ENCODE data around the gene CHN1. TPM values are rescaled to one million over a fixed set of nuclear protein-coding genes. Genes with fewer than 3 reads are reported as not detected.

The CHN1 gene
- total and polyA plus RNA-seq, 12 donors: 6.1 to 26.5 (median 15.7) TPM

GRCh38 chr2:174764280-174765255 is 240.6 kb downstream of the CHN1 start, which contains the start of gene CHRNA1:
CHRNA1 (minus strand) TSS chr2:174764472; CDS start chr2:174764394, 78 bp downstream.
- intact Hi-C loops (cut with DNase I): no loop called here
- no peaks in the 10 kb centered on the region for H3K36me3 ChIP-seq
- H3K27me3 ChIP-seq: no peaks in the 10 kb centered on the region
- TF ChIP-seq CTCF (IDR thresholded peaks at IDR 0.05): no peak
- DNase-seq: no peak
- H3K4me3 ChIP-seq: no peak within 1 kb of the TSS
- ATAC-seq: peak in 2 of 8 donors; percentile 35 to 53
- H3K4me1 ChIP-seq: peaks cover 0 to 20% (median 10%) of the 10 kb centered on the region in 9 donors
- H3K27ac ChIP-seq: no peak within 1 kb of the TSS
- H3K9me3 ChIP-seq: no peaks in the 10 kb centered on the region
- WGBS, 2 donors: 89 to 92% methylated on average over 13 of the region's 13 CpGs

DNA sequence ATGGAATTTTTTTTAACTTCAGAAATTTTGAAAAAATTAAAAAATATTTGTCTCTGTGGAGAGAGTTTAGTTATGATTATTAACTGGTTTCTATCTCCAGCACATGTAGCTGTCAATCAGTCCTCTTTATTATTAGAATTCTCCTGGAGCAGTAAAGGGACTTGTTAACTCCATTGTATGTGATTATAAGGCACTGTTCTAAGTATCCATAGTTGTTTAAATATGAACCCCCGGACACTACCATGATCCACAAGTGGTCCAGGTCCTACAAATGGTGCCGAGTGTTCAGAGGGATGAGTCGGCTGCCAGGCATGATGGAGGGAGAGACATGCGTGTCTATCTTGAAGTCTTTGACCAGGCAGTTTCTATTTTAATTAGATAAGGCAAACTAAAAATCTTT is 241.4 kb downstream of the CHN1 start:
- 90 to 93% methylated on average over 4 of the region's 4 CpGs for WGBS, 2 donors
- Histone ChIP-seq H3K4me1 (peaks cover 0 to 20% (median 10%) of the 10 kb centered on the region in 9 donors), H3K27me3 (no peaks in the 10 kb centered on the region), H3K36me3 (no peaks in the 10 kb centered on the region), H3K4me3 (no peak overlapping the region), H3K27ac (no peak overlapping the region), H3K9me3 (no peaks in the 10 kb centered on the region)
- TF ChIP-seq CTCF (IDR thresholded peaks at IDR 0.05): no peak
- intact Hi-C loops (cut with DNase I): no loop called here
- ATAC-seq (no peak), DNase-seq (no peak)

GRCh38 chr2:174762464-174762863 is 242.7 kb downstream of the CHN1 start:
- no peaks in the 10 kb centered on the region for H3K36me3 ChIP-seq
- no peaks in the 10 kb centered on the region for H3K9me3 ChIP-seq
- no peak overlapping the region for H3K4me3 ChIP-seq
- DNase-seq (no peak), ATAC-seq (peak in 2 of 8 donors; percentile 16 to 18)
- 40 to 50% methylated on average over 5 of the region's 5 CpGs for WGBS, 2 donors
- no peaks in the 10 kb centered on the region for H3K27me3 ChIP-seq
- no peak overlapping the region for H3K27ac ChIP-seq
- TF ChIP-seq CTCF (IDR thresholded peaks at IDR 0.05): no peak
- intact Hi-C loops (cut with DNase I): no loop called here
- H3K4me1 ChIP-seq: peaks cover 0 to 20% (median 10%) of the 10 kb centered on the region in 9 donors

- Histone ChIP-seq H3K4me3 (no peak overlapping the region), H3K36me3 (no peaks in the 10 kb centered on the region), H3K9me3 (no peaks in the 10 kb centered on the region), H3K4me1 (peaks cover 0 to 20% (median 10%) of the 10 kb centered on the region in 9 donors), H3K27ac (no peak overlapping the region), H3K27me3 (no peaks in the 10 kb centered on the region)
- no peak for TF ChIP-seq CTCF (IDR thresholded peaks at IDR 0.05)
- intact Hi-C loops (cut with DNase I): no loop called here
- ATAC-seq (no peak), DNase-seq (no peak)
These were observed 243.3 kb downstream of the CHN1 start for GRCh38 chr2:174761837-174762236.
